SJSA1 (cell line): ENCODE measurements around the gene RBM44. TPM values are rescaled to one million over a fixed set of nuclear protein-coding genes. Genes with fewer than 3 reads are reported as not detected.

Experiments used
- DNase-seq, 2 experiments: peaks; one replicate each; pipeline ENCODE4 v3.0.0-alpha.2; 2015 to 2020; ENCODE audit warnings: low spot score in 2 of 2, low read depth in 1 of 2
- H3K27ac ChIP-seq: fragments of 250-450 bp; sonication (Bioruptor Pico); 2 replicates; pipeline ENCODE4 v1.5.1; 2020; ENCODE audit warnings: mild to moderate bottlenecking, moderate library complexity
- H3K27me3 ChIP-seq: fragments of 250-450 bp; sonication (Bioruptor Pico); replicated peaks from 2 replicates; pipeline ENCODE4 v1.5.1; 2020; ENCODE audit warnings: mild to moderate bottlenecking, moderate library complexity
- H3K36me3 ChIP-seq: fragments of 250-450 bp; sonication (Bioruptor Pico); 2 replicates; pipeline ENCODE4 v1.5.1; 2020; ENCODE audit warnings: mild to moderate bottlenecking
- H3K4me1 ChIP-seq: fragments of 250-450 bp; sonication (Bioruptor Pico); replicated peaks from 2 replicates; pipeline ENCODE4 v1.6.1; 2021; ENCODE audit warnings: mild to moderate bottlenecking
- H3K4me3 ChIP-seq: fragments of 250-450 bp; sonication (Bioruptor Pico); 2 replicates; pipeline ENCODE4 v1.5.1; 2020; ENCODE audit warnings: mild to moderate bottlenecking
- H3K9me3 ChIP-seq: fragments of 250-450 bp; sonication (Bioruptor Pico); replicated peaks from 2 replicates; pipeline ENCODE4 v1.5.1; 2020; ENCODE audit warnings: mild to moderate bottlenecking
- total RNA-seq: library from RNA; depleted of rRNA; stranded (reverse); fragments of >200 nt; shearing (Covaris generic); gene quantifications from 2 replicates; pipeline ENCODE4 v1.2.3, GENCODE V29; 2014; rRNA removed

The RBM44 gene
- total RNA-seq, 1 experiment from 2014 or later: 0.08 TPM

DNA sequence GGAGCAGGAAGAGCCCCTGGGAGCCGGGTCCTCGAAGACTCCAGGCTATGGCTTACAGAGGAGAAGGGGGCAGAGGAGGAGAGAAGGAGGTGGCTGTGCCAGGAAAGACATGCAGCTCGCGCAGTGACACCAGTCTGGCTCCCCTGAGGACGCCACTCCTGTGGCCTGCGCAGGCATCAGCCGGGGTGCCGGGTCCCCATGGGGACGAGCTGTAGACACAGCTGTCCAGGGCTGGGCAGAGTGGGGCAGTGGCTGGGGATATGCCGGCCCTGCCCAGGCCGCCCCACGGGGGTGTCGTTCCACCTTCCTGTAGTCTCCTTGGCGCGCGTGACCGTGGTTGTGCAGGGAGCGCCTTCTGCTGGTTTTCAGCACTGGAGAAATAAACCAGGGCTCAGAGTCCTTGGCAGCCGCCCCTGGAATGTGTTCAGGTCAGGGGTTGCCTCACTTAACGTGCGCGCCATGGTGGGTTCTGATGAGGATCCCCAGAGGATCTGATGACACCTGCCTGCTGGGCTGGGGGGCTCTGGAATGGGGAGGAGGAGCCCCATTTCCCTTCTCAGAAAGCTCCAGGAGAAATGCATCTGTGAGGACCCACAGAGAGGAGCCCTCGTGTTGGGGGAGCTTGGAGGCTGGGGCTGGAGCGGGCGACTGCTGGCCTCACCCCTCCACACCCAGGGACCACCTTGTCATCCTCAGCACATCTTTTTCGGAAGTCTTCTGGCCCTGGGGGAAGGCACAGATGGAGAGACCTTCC is 87.5 kb downstream of the RBM44 start:
- Histone ChIP-seq H3K36me3 (no peaks in the 10 kb centered on the region), H3K27me3 (no peaks in the 10 kb centered on the region), H3K4me3 (no peak overlapping the region), H3K27ac (no peak overlapping the region), H3K9me3 (no peaks in the 10 kb centered on the region), H3K4me1 (peaks cover 13% of the 10 kb centered on the region)
- DNase-seq: peak in 1 of 2 experiments; percentile 31

DNA sequence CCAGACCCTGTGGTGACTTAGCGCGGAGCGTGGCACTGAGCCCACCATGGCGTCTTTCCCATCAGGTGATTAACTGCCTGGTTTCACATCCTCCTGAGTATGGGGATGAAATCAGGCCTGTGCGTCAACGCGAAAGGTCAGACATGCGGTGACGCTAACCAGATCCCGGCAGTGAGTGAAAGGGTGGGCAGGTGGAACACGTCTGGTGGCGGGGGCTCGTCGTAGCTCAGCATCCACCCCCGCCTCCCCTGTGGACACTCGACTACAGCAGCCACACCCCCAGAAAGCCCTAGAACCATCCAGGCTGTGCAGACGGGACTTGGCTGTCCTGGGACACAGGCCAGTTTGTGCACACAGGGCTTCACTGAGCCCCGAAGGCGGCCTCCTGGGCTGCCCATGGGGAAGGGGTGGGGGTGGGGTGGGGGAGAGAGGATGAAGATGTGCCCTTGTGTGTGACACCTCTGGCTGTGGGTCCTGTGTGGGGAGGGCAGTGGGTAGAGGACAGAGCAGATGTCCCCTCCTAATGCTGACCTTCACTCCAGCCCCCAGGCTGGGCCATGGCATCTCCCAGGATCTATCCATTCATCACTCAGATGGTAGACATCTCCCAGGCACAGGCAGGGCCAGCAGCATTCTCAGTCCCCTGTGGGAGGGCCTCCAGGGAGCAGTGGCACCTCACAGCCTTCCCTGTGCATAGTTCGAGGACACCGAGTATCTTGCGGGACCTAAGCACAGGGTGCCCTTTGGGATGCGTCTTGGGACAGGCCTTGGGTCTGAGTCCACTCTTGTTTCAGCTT is 88.3 kb downstream of the RBM44 start:
- no peak for DNase-seq
- H3K27ac ChIP-seq: no peak overlapping the region
- H3K9me3 ChIP-seq: no peaks in the 10 kb centered on the region
- no peaks in the 10 kb centered on the region for H3K36me3 ChIP-seq
- H3K4me1 ChIP-seq: peaks cover 13% of the 10 kb centered on the region
- H3K27me3 ChIP-seq: no peaks in the 10 kb centered on the region
- no peak overlapping the region for H3K4me3 ChIP-seq

DNA sequence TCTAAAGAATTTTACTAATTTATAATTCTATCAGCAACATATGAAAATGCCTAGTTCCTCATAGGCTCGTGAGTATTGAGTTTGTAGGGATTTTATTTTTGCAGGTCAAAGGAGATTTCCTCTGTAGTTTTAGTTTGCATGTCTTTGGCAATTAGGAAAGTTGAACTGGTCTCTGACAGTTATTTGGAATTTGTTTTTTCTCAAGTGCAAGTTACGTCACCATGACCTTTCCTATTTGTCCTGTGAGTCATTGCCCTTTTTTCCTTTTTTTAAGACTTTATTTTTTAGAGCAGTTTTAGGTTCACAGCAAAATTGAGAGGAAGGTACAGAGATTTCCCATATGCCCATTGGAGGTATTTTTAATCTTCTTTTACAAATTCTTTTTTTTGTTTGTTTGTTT is 89.8 kb downstream of the RBM44 start:
- DNase-seq: peak in 1 of 2 experiments; percentile 33
- H3K27ac ChIP-seq: no peak overlapping the region
- no peak overlapping the region for H3K4me3 ChIP-seq
- H3K36me3 ChIP-seq: no peaks in the 10 kb centered on the region
- H3K27me3 ChIP-seq: no peaks in the 10 kb centered on the region
- H3K4me1 ChIP-seq: peaks cover 13% of the 10 kb centered on the region
- H3K9me3 ChIP-seq: no peaks in the 10 kb centered on the region

- H3K27ac ChIP-seq: no peak overlapping the region
- H3K27me3 ChIP-seq: no peaks in the 10 kb centered on the region
- no peak overlapping the region for H3K4me3 ChIP-seq
- H3K4me1 ChIP-seq: peaks cover 13% of the 10 kb centered on the region
- H3K9me3 ChIP-seq: no peaks in the 10 kb centered on the region
- no peak for DNase-seq
- H3K36me3 ChIP-seq: no peaks in the 10 kb centered on the region
These were observed 90.4 kb downstream of the RBM44 start for GRCh38 chr2:237889016-237889415.

DNA sequence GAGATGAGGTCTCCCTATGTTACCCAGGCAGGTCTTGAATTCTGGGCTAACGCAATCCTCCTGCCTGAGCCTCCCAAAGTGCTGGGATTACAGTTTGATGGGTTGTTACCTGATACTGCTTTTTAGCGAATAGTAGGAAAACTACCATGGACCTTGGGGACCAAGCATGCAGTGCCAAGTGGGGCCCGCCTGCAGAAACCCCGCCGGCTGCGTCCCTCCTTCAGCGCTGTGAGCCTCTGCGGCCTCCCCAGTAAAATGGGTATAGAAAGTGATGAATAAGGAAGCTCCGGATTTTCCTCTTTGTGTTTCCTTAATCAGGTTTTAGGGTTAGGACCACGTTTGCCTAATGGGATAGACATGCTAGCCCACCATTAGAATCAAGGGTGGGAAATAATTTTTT is 91.2 kb downstream of the RBM44 start:
- DNase-seq: no peak
- H3K4me1 ChIP-seq: peaks cover 13% of the 10 kb centered on the region
- H3K9me3 ChIP-seq: no peaks in the 10 kb centered on the region
- no peak overlapping the region for H3K27ac ChIP-seq
- no peak overlapping the region for H3K4me3 ChIP-seq
- no peaks in the 10 kb centered on the region for H3K36me3 ChIP-seq
- H3K27me3 ChIP-seq: no peaks in the 10 kb centered on the region

Other genes with a start within 250 kb of the RBM44 start
- gene PRLH, start 232.2 kb upstream of the RBM44 start, total RNA-seq: not detected in 2 replicates
- 0.21 and 0.28 TPM in 2 replicates for gene RAB17, start 208.0 kb upstream of the RBM44 start, total RNA-seq
- 49.5 and 76.7 TPM in 2 replicates for gene LRRFIP1, start 171.2 kb upstream of the RBM44 start, total RNA-seq
- gene RAMP1, start 60.8 kb downstream of the RBM44 start, total RNA-seq: 0.22 and 1.7 TPM in 2 replicates
- gene UBE2F, start 168.2 kb downstream of the RBM44 start, total RNA-seq: 63.0 and 100 TPM in 2 replicates